Activated CD4-positive, alpha-beta T cell treated with anti-CD3 and anti-CD28 coated beads, Interleukin-2, amount 50 U/mL, for 24 hours (primary cell): ENCODE results near the gene PARP14.
A peak's percentile ranks its signal among the peaks of the same experiment; 100 is the strongest.
"Not testable (repeated sequence)": the region's sequence is repeated elsewhere in the genome, so short reads cannot be mapped to it uniquely, and the experiment has no call there.

Experiments
- DNase-seq, 2 donors: peaks; one replicate each; pipeline ENCODE4 v3.0.0-alpha.2; 2020; ENCODE audit warnings: low read depth in 1 of 2, low spot score in 1 of 2

PARP14 gene

GRCh38 chr3:122714273-122714672 is 33.6 kb downstream of the PARP14 start:
- DNase-seq, result no peak

DNA sequence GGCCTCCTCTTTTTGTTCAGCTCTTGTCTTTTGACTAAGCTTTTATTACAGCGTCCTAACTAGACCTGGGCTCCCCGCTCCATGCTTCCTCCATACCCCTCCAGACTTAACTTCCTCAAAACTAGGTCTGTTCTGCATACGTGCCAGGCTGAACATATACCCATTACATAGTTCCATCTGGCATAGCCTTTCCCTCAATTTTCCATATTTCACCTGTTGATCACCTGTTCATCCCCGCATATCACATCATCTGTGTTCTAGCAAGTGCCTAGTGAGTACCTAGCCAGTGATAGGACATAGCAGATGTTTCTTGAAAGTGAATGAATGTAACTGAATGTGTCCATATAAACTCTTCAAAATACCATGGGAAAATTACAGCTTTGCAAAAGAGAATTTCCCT is 36.0 kb downstream of the PARP14 start:
- no peak for DNase-seq

- no peak for DNase-seq
Observed at GRCh38 chr3:122719273-122719921, 38.8 kb downstream of the PARP14 start.

- no peak for DNase-seq
Observed at GRCh38 chr3:122725106-122725505, 44.5 kb downstream of the PARP14 start.

DNA sequence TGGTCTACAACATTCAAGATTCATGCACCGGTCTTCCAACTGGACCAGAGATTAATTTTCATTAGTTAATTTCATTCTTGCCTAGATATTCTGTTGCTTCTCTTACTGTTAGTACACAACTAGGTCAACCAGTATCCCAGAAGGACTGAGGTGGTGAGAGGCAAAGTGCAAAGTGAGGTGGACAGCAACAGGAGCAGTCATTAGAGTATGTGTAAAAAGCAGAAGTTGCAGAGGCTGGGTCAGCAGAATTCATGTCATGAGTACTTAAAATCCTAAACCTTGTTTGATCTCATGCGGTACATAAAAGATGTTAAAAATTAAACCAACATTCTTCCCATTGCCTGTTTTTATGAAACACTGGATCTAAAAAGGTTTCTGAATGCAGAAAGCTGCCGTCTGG is 46.7 kb downstream of the PARP14 start:
- DNase-seq, result no peak

DNA sequence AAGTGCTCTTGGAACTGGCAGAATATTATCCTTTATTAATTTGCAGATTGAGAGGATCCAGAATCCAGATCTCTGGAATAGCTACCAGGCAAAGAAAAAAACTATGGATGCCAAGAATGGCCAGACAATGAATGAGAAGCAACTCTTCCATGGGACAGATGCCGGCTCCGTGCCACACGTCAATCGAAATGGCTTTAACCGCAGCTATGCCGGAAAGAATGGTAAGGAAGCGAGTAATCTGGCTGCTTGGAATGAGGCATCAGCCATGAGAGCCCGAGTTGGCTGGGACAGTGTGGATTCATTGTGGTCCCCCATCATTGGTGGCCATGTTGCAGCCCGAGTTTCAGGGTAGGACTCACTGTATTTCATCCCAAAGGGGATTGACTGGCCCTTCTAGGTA is 47.1 kb downstream of the PARP14 start:
- DNase-seq, result no peak

GRCh38 chr3:122728186-122728585 is 47.5 kb downstream of the PARP14 start:
- DNase-seq, result no peak

DNA sequence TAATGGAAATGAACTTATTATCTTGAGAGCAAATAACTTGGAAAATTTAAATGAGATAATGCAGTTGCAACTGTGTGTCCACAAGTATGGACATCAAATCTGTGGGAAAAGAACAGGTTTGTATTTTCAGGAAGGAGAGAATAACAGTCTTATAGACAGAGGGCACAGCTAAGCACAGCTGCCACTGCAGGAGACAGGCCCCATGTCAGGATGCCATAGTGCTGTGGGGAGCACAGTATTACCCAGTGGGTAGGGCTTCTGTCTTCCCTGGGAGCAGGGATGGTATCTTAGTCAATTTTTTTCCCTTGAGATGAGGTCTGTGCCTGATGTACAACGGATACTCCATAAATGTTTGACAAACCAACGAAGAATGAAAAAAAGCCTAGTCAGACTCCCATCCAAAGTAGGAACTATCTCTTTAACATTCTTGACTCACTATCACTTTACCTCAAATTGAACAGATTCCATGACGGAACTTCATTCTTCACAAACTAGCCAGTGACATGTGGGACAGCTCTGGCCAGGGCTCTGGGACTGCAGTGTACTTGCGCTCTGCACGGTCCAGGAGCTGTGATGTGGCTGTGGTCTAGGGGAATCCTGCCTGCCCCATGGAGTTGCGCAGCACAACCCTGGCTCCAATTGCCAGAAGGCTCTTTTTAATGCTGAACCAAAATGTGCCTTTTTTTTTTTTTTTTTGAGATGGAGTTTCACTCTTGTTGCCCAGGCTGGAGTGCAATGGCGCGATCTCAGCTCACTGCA is 48.3 kb downstream of the PARP14 start:
- no peak for DNase-seq

DNA sequence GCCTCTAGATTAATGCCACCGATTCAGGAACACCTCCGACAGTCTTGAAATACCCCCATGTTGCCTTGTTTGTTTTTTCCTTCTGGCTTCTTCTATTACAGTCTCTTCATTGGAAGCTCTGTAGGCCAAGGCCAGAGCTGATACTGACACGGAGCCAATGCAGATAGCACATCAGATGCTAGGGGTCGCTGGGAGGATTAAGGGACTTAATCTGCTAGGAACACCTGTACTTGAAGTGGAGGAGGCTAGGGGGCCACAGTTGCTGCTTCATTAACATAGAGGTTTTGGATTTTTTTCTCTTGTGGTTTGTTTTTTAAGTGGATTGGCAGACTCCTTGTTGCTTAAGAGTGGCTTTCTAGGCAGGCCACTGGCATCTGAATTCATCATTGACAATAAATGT is 49.6 kb downstream of the PARP14 start:
- DNase-seq, result no peak

DNA sequence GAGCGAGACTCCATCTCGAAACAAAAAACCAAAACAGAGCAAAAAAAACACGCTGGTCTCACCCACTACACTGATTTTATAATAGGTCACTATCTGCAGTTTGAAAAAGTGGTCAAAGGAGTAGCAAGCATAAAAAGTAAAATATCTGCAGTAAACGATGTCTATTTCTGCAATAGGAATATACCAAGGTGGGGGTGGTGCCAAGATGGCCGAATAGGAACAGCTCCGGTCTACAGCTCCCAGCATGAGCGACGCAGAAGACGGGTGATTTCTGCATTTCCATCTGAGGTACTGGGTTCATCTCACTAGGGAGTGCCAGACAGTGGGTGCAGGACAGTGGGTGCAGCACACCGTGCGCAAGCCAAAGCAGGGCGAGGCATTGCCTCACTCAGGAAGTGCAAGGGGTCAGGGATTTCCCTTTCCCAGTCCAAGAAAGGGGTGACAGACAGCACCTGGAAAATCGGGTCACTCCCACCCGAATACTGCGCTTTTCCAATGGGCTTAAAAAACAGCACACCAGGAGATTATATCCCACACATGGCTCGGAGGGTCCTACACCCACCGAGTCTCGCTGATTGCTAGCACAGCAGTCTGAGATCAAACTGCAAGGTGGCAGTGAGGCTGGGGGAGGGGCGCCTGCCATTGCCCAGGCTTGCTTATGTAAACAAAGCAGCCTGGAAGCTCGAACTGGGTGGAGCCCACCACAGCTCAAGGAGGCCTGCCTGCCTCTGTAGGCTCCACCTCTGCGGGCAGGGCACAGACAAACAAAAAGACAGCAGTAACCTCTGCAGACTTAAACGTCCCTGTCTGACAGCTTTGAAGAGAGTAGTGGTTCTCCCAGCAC is 52.3 kb downstream of the PARP14 start:
- not testable (repeated sequence) for DNase-seq

DNA sequence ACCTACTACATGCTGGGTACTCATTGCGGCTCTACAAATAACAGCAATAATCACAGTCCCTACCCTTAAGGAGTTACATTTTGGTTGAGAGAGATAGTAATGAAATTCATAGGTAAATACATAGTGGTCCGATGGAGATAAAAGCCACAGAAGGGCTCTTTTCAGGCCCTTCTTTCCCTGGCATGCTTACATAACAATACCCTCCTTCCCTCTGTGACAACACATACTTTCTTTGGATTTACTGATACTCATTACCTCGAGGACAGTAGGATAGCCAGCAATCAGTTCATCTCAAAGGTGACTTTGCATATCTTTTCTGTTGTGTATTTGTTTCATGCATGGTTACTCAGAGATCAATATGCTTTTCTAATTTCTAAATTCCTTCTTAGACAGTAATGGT is 58.5 kb downstream of the PARP14 start:
- no peak for DNase-seq

DNA sequence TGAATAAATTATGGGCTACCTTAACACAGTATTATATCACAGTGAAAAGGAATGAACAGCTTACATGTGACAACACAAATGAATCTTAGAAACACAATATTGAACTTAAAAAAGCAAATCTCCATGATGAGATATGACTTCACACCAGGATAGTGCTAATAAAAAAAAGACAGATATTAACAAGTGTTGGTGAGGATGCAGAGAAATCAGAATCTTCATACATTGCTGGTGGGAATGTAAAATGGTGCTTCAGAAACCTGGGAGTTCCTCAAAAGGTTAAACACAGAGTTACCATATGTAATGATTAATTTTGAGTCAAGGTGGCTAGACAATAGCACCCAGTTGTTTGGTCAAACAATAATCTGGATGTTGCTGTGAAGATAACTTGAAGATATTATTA is 61.6 kb downstream of the PARP14 start:
- no peak for DNase-seq

- no peak for DNase-seq
Observed at GRCh38 chr3:122743581-122744120, 63.0 kb downstream of the PARP14 start.

GRCh38 chr3:122745369-122746021 is 64.9 kb downstream of the PARP14 start:
- no peak for DNase-seq

DNA sequence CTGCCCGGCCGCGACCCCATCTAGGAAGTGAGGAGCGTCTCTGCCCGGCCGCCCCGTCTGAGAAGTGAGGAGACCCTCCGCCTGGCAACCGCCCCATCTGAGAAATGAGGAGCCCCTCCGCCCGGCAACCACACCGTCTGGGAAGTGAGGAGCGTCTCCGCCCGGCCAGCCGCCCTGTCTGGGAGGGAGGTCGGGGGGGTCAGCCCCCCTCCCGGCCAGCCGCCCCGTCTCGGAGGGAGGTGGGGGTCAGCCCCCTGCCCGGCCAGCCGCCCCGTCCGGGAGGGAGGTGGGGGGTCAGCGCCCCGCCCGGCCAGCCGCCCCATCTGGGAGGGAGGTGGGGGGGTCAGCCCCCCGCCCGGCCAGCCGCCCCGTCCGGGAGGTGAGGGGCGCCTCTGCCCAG is 66.7 kb downstream of the PARP14 start:
- not testable (repeated sequence) for DNase-seq

DNA sequence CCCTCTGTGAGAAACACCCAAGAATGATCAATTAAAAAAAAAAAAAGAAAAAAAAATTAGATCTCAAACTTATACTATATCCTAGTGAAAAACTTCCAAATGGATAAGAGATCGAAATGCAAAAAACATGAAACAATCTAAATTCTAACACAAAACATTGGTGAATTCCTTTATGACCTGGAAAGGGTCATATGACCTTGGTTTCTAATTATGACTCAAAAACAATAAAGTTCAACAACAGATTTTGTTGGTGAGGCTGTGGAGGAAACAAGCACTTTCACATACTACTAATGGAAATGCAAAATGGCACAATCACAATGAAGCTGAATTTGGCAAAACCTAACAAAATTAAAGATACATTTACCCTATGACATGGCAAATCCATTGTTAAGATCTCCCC is 67.7 kb downstream of the PARP14 start:
- no peak for DNase-seq

- DNase-seq, result peak in 1 of 2 donors; percentile 1
Observed at GRCh38 chr3:122754929-122755328, 74.3 kb downstream of the PARP14 start.

- DNase-seq, result no peak
Observed at GRCh38 chr3:122755491-122755890, 74.9 kb downstream of the PARP14 start.

GRCh38 chr3:122758877-122759560 is 78.4 kb downstream of the PARP14 start:
- no peak for DNase-seq

DNA sequence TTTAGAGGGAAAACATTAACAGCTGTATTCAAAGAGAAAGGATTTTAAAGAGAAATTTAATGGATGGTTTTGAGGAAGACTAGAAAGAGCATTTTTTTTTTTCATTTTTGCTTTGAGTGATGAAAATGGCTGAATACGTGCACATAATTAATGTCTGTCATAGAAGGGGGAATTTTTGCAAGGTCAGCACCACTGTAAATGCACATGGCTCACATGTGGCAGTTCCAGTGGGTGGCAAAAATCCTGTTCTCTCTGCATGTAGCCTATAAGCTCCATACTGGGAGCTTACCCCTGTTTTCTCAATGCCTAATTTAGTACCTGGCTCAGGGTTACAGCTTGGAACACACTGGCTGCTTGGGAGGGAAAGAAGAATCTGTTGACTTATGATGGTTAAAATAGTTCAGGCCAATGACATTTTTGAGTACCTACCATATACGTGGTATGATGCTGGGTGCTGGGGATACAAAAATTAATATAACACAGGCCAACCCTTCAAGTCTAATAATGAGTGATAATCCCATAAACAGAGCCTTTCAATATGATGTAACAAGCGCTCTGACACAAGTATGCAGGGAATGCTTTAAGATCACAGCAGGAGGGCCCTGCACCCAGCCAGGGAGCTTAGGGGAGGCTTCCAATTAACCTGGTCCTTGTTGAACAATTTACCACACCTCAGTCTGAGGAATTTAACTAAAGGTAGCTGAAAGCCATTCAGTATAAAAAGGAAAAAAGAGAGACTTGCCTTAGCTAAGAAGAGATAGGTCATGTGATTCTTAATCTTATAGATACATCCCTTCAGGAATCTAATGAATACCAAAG is 80.0 kb downstream of the PARP14 start:
- DNase-seq, result no peak
